Suprapubic skin (tissue), 4 donors: ENCODE measurements around the gene GRIK5. TPM values are rescaled to one million over a fixed set of nuclear protein-coding genes. Genes with fewer than 3 reads are reported as not detected.

ENCODE experiments used
- DNase-seq, 2 donors: peaks; one replicate each; pipeline ENCODE4 v3.0.0-alpha.2; 2019; ENCODE audit warnings: low spot score in 2 of 2
- H3K27ac ChIP-seq: fragments of 200-600 bp; sonication (generic); one replicate; pipeline ENCODE4 v1.5.1; 2019
- H3K27me3 ChIP-seq: fragments of 200-600 bp; sonication (generic); one replicate; pipeline ENCODE4 v1.5.1; 2019
- H3K36me3 ChIP-seq: fragments of 200-600 bp; sonication (generic); one replicate; pipeline ENCODE4 v1.5.1; 2019
- H3K4me1 ChIP-seq: fragments of 200-600 bp; sonication (generic); one replicate; pipeline ENCODE4 v1.5.1; 2019
- H3K4me3 ChIP-seq: fragments of 200-600 bp; sonication (generic); one replicate; pipeline ENCODE4 v1.5.1; 2019; ENCODE audit warnings: mild to moderate bottlenecking
- H3K9me3 ChIP-seq: fragments of 200-600 bp; sonication (generic); one replicate; pipeline ENCODE4 v1.5.1; 2019
- EP300 ChIP-seq: sonication (generic); formaldehyde crosslinking; IDR thresholded peaks from one replicate; pipeline ENCODE4 v1.6.1; 2017; ENCODE audit warnings: antibody characterized with exemption
- POLR2A ChIP-seq, 2 donors: fragments of 450-650 bp; IDR thresholded peaks; one replicate each; pipeline ENCODE4 v1.6.1; 2017; ENCODE audit warnings: antibody characterized with exemption in 2 of 2, mild to moderate bottlenecking in 2 of 2, moderate library complexity in 2 of 2
- POLR2AphosphoS5 ChIP-seq, 3 donors: sonication (generic); formaldehyde crosslinking; IDR thresholded peaks; one replicate each; pipeline ENCODE4 v1.6.1; 2017; ENCODE audit warnings: antibody characterized with exemption in 3 of 3
- WGBS: methylation state at CpG from one replicate; pipeline ENCODE4 v1.1.5; 2018; 5-methylcytosine and 5-hydroxymethylcytosine counted together
- total RNA-seq, 4 donors: library from RNA; depleted of rRNA; stranded (reverse); fragments of >200 nt; gene quantifications; one replicate each; pipeline ENCODE4 v1.1.0, GENCODE V29; 2016
- TF ChIP-seq, protein P1 (sequence below), 2 donors: fragments of 200-600 bp in 1 of 2; fragments of 450-650 bp in 1 of 2; sonication (generic) in 1 of 2; IDR thresholded peaks; one replicate each; pipeline ENCODE4 v1.5.1; 2016 to 2019; ENCODE audit warnings: antibody characterized with exemption in 2 of 2, mild to moderate bottlenecking in 1 of 2, moderate library complexity in 1 of 2

Gene GRIK5
- total RNA-seq, 4 donors from 2014 or later: 0.68 to 2.3 (median 1.1) TPM

- H3K4me1 ChIP-seq: peaks cover 3% of the 10 kb centered on the region
- H3K27ac ChIP-seq: no peak overlapping the region
- 62% methylated on average over 7 of the region's 7 CpGs for WGBS
- H3K27me3 ChIP-seq: no peaks in the 10 kb centered on the region
- DNase-seq: no peak
- TF ChIP-seq POLR2A (IDR thresholded peaks at IDR 0.05) (no peak), POLR2AphosphoS5 (IDR thresholded peaks at IDR 0.05) (no peak), EP300 (no peak)
- TF ChIP-seq, protein P1, sequence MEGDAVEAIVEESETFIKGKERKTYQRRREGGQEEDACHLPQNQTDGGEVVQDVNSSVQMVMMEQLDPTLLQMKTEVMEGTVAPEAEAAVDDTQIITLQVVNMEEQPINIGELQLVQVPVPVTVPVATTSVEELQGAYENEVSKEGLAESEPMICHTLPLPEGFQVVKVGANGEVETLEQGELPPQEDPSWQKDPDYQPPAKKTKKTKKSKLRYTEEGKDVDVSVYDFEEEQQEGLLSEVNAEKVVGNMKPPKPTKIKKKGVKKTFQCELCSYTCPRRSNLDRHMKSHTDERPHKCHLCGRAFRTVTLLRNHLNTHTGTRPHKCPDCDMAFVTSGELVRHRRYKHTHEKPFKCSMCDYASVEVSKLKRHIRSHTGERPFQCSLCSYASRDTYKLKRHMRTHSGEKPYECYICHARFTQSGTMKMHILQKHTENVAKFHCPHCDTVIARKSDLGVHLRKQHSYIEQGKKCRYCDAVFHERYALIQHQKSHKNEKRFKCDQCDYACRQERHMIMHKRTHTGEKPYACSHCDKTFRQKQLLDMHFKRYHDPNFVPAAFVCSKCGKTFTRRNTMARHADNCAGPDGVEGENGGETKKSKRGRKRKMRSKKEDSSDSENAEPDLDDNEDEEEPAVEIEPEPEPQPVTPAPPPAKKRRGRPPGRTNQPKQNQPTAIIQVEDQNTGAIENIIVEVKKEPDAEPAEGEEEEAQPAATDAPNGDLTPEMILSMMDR (IDR thresholded peaks at IDR 0.05): no peak
- H3K9me3 ChIP-seq: no peaks in the 10 kb centered on the region
- H3K4me3 ChIP-seq: no peak overlapping the region
- H3K36me3 ChIP-seq: no peaks in the 10 kb centered on the region
Measured at GRCh38 chr19:42114412-42114811, 44.4 kb upstream of the GRIK5 start.

DNA sequence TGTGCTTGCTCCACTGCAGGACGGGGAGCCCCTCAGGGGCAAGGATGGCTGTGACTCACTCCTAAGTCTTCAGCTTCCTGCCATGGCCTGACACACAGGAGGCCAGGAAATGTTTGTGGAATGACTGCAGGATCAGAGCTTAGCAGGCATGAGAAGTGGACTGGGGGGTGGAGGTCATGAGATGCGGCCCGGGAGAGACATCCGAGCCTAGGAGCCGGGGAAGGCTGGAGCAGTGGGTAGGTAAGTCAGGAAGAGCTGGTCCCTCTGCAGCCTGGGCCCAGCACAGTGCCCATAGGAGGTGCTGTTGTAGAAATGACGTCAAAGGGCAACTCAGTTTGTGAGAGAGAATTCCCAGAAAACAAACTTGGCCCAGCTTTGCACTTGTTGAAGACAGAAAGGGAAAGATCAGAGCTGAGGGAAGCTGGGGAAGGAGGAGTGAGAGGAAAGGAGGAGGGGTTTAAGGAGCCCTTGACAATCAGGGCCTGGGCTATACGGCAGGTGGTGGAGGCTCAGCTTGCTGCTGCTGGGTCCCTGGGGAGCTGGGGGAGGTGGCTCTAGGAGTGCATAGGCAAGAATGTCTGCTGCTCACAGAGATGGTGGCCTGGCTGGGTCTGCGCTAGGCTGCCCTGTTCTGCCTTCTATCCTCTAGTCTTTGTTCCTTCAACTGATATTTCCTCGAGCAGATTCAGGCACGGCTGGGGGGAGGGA, 43.8 kb upstream of the GRIK5 start:
- Histone ChIP-seq H3K27me3 (no peaks in the 10 kb centered on the region), H3K9me3 (no peaks in the 10 kb centered on the region), H3K4me1 (peaks cover 3% of the 10 kb centered on the region), H3K4me3 (no peak overlapping the region), H3K36me3 (no peaks in the 10 kb centered on the region), H3K27ac (no peak overlapping the region)
- WGBS: 55% methylated on average over 10 of the region's 10 CpGs
- DNase-seq: no peak
- TF ChIP-seq POLR2A (IDR thresholded peaks at IDR 0.05) (no peak), POLR2AphosphoS5 (IDR thresholded peaks at IDR 0.05) (no peak), EP300 (no peak)
- TF ChIP-seq, protein P1 (IDR thresholded peaks at IDR 0.05): no peak

DNA sequence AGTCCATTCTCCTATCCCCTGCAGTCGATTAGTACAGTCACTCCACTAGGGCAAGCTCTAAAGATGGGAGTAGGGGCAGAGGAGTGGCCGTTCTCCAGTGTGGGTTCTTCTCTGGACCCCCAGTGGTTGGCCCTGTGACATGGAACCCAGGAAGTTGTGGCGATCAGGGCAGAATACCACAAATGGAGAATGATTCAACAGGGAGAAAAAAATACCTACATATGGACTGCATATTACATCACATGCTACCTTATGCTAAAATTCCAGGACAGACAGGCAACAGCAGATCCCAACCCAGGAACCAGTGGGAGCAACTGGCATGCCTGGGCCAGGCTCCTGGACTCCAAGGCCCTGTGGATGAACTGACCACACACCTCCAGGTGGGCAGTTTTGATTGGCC, 41.8 kb upstream of the GRIK5 start:
- Histone ChIP-seq H3K9me3 (no peaks in the 10 kb centered on the region), H3K27me3 (peaks cover 3% of the 10 kb centered on the region), H3K36me3 (no peaks in the 10 kb centered on the region), H3K4me1 (peaks cover 3% of the 10 kb centered on the region), H3K27ac (no peak overlapping the region), H3K4me3 (no peak overlapping the region)
- TF ChIP-seq POLR2A (IDR thresholded peaks at IDR 0.05) (no peak), EP300 (no peak), POLR2AphosphoS5 (IDR thresholded peaks at IDR 0.05) (no peak)
- TF ChIP-seq, protein P1 (IDR thresholded peaks at IDR 0.05): no peak
- 87% methylated on average over 3 of the region's 3 CpGs for WGBS
- no peak for DNase-seq

DNA sequence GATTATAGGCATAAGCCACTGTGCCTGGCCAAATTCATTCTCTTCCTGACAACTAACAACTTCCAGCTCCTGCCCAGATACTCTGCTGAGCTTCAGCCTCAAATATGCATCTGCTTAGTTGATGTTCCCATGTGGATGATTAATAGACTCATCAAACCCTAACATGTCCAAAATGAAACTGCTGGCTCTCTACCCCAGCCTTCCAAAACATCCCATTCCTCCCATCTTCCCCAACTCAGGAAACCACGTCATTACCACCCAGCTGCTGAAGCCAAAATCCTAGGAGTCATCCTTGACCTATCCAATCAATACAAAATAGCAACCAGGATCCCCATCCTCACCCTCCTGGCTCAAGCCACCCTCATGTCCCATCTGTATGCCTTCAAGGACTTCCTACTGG, 41.4 kb upstream of the GRIK5 start:
- H3K9me3 ChIP-seq: no peaks in the 10 kb centered on the region
- no peak for DNase-seq
- peaks cover 3% of the 10 kb centered on the region for H3K27me3 ChIP-seq
- H3K27ac ChIP-seq: no peak overlapping the region
- no peaks in the 10 kb centered on the region for H3K36me3 ChIP-seq
- 37% methylated on average over 1 of the region's 1 CpG for WGBS
- peaks cover 3% of the 10 kb centered on the region for H3K4me1 ChIP-seq
- TF ChIP-seq POLR2A (IDR thresholded peaks at IDR 0.05): no peak
- TF ChIP-seq EP300: no peak
- TF ChIP-seq POLR2AphosphoS5 (IDR thresholded peaks at IDR 0.05): no peak
- TF ChIP-seq, protein P1 (IDR thresholded peaks at IDR 0.05): no peak
- H3K4me3 ChIP-seq: no peak overlapping the region

GRCh38 chr19:42110658-42111057, 40.7 kb upstream of the GRIK5 start:
- Histone ChIP-seq H3K4me1 (peaks cover 3% of the 10 kb centered on the region), H3K36me3 (no peaks in the 10 kb centered on the region), H3K27ac (no peak overlapping the region), H3K4me3 (no peak overlapping the region), H3K9me3 (no peaks in the 10 kb centered on the region), H3K27me3 (peaks cover 3% of the 10 kb centered on the region)
- no peak for DNase-seq
- TF ChIP-seq, protein P1 (IDR thresholded peaks at IDR 0.05): no peak
- TF ChIP-seq POLR2AphosphoS5 (IDR thresholded peaks at IDR 0.05): no peak
- no peak for TF ChIP-seq POLR2A (IDR thresholded peaks at IDR 0.05)
- TF ChIP-seq EP300: no peak
- WGBS: 77% methylated on average over 1 of the region's 1 CpG
